ENCODE measurements around the gene HLA-DQB2. TPM values are rescaled to one million over a fixed set of nuclear protein-coding genes. Genes with fewer than 3 reads are reported as not detected.

HLA-DQB2 gene
- total RNA-seq, 1 donor from 2014 or later: not detected

DNA sequence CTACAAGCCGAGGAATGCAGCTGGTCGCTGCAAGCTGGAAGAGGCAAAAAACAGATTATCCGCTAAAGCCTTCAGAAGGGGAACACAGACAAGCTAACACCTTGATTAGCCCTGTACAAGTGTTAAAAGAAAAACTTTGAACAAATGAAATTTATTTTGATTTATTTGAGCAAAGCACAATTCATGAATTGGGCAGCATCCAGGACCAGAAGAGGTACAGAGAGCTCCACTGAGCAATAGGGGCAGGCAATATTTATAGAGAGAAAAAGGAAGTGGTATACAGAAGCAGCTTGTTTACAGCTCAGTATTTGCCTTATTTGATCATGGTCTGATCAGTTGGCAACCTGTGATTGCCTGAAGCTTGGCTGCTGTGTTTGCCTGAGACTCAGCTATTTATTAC is 35.8 kb upstream of the HLA-DQB2 start:
- TF ChIP-seq, protein P1, sequence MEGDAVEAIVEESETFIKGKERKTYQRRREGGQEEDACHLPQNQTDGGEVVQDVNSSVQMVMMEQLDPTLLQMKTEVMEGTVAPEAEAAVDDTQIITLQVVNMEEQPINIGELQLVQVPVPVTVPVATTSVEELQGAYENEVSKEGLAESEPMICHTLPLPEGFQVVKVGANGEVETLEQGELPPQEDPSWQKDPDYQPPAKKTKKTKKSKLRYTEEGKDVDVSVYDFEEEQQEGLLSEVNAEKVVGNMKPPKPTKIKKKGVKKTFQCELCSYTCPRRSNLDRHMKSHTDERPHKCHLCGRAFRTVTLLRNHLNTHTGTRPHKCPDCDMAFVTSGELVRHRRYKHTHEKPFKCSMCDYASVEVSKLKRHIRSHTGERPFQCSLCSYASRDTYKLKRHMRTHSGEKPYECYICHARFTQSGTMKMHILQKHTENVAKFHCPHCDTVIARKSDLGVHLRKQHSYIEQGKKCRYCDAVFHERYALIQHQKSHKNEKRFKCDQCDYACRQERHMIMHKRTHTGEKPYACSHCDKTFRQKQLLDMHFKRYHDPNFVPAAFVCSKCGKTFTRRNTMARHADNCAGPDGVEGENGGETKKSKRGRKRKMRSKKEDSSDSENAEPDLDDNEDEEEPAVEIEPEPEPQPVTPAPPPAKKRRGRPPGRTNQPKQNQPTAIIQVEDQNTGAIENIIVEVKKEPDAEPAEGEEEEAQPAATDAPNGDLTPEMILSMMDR (IDR thresholded peaks at IDR 0.05; ENCODE audit: insufficient read depth, low read length, poor library complexity, severe bottlenecking): no peak
- Histone ChIP-seq H3K36me3 (ENCODE audit: control insufficient read depth, insufficient read depth, low read length) (no peaks in the 10 kb centered on the region), H3K27me3 (ENCODE audit: control insufficient read depth, insufficient read depth, low read length) (peaks cover 11% of the 10 kb centered on the region), H3K4me3 (ENCODE audit: low read depth, low read length) (no peak overlapping the region)
- DNase-seq (ENCODE audit: low read depth): no peak

DNA sequence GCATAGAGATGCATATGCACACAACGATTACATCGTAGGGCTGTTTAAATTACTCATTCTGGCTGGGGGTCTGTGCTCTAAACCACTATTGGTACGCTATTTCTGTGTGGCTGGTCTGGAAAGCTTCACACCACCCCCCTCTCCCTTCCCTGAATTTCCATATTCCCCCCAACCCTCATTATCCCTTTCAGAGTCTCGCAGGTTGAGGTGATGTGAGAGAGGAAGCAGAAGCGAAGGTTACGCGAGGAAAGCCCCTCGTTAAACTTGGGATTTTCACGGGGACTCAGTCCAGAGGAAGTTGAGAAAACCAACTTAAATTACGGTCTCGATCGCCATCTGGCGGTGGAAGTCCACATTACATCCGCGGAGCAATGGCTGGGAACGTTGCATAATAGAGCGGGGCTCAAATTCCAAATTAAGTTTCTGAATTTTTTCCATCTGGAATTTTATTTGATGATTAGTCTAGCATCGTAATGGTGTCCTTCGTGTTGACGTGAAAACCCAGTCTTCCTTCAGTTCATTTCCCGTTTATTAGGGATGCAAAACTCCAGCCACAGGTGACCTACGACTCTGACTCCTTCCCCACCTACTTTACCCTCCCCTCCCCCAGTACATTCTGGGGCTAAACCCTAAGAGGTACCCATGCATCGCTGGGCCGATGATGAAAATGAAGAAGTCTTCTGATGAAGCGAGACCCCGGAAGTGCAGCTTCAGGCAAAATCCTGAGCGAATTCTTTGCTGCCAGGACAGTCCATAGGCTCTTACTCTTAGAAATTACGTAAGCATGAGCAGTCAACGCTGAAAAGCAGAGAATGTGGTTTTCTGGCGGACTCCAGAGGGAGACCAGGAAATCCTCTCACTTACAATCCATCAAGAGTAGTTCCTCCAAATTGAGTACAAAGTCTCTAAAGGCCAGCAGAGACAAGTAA is 33.8 kb upstream of the HLA-DQB2 start:
- no peak for DNase-seq (ENCODE audit: low read depth)
- Histone ChIP-seq H3K36me3 (ENCODE audit: control insufficient read depth, insufficient read depth, low read length) (no peaks in the 10 kb centered on the region), H3K4me3 (ENCODE audit: low read depth, low read length) (peak overlapping the region; percentile 8), H3K27me3 (ENCODE audit: control insufficient read depth, insufficient read depth, low read length) (peaks cover 13% of the 10 kb centered on the region)
- TF ChIP-seq, protein P1 (IDR thresholded peaks at IDR 0.05; ENCODE audit: insufficient read depth, low read length, poor library complexity, severe bottlenecking): peak; percentile 71

DNA sequence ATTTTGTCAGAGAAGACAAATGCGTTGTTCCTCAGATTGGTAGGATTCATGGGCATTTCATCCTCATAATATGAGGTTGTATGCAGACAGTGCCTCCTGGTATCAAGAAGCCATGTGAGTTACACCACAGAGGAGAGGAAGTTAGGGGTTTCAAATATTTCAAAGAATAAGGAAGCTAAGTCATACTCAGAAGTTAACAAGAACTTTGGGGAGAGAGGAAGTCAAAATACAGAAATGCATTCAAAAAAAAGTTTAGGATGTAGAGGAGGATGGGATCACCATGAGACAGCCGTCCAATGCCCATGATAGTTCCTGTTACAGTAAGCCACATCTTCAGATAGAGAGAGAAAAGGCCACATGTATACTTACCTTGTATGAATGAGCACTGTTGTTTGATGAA is 31.2 kb upstream of the HLA-DQB2 start:
- H3K36me3 ChIP-seq (ENCODE audit: control insufficient read depth, insufficient read depth, low read length): no peaks in the 10 kb centered on the region
- TF ChIP-seq, protein P1 (IDR thresholded peaks at IDR 0.05; ENCODE audit: insufficient read depth, low read length, poor library complexity, severe bottlenecking): no peak
- peaks cover 12% of the 10 kb centered on the region for H3K27me3 ChIP-seq (ENCODE audit: control insufficient read depth, insufficient read depth, low read length)
- no peak overlapping the region for H3K4me3 ChIP-seq (ENCODE audit: low read depth, low read length)
- DNase-seq (ENCODE audit: low read depth): no peak

DNA sequence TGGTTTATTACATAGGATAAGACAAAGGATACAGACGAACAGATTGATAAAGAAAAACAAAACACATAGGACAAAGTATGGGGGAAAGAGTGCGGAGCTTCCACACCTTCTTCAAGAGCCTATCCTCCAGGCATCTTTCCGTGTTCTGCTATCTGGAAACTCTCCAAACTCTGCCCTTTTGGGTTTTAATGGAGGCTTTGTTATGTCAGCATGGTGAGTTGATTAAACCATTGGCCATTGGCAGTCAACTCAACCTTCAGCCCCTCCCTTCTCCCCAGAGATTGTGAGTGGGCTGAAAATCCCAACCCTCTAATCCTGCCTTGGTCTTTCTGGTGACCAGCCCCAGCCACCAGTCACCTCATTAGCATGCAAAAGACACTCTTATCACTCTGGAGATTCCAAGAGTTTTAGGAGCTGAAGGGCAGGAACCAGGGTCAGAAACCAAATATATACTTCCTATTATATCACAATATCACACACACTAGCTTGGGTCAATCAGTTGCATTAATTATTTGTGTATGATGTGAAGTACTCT is 29.6 kb upstream of the HLA-DQB2 start:
- no peak for DNase-seq (ENCODE audit: low read depth)
- no peaks in the 10 kb centered on the region for H3K36me3 ChIP-seq (ENCODE audit: control insufficient read depth, insufficient read depth, low read length)
- H3K27me3 ChIP-seq (ENCODE audit: control insufficient read depth, insufficient read depth, low read length): peaks cover 12% of the 10 kb centered on the region
- no peak overlapping the region for H3K4me3 ChIP-seq (ENCODE audit: low read depth, low read length)
- TF ChIP-seq, protein P1 (IDR thresholded peaks at IDR 0.05; ENCODE audit: insufficient read depth, low read length, poor library complexity, severe bottlenecking): no peak

DNA sequence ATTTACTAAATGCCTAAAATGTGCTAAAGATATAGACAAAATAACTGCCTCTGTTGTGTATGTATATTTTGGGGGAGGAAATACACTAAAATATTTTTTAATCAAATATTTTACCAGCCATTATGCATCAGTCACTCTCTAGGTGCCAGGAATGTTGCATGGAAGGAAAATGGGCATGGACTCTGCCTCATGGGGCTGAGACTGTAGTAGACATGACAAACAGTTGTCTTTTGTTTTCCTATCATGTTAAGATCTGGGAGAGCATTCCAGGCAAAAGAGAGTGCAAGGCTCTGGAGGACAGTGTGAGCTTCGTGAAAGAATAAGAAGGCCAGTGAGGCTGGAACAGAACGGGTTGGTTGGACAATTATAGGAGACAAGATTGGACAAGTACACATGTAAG is 27.0 kb upstream of the HLA-DQB2 start:
- TF ChIP-seq, protein P1 (IDR thresholded peaks at IDR 0.05; ENCODE audit: insufficient read depth, low read length, poor library complexity, severe bottlenecking): no peak
- no peak for DNase-seq (ENCODE audit: low read depth)
- no peaks in the 10 kb centered on the region for H3K36me3 ChIP-seq (ENCODE audit: control insufficient read depth, insufficient read depth, low read length)
- H3K4me3 ChIP-seq (ENCODE audit: low read depth, low read length): no peak overlapping the region
- H3K27me3 ChIP-seq (ENCODE audit: control insufficient read depth, insufficient read depth, low read length): peaks cover 10% of the 10 kb centered on the region
